ENCODE results near the gene CA14.
"Not testable (repeated sequence)": the region's sequence is repeated elsewhere in the genome, so short reads cannot be mapped to it uniquely, and the experiment has no call there.

The CA14 gene

DNA sequence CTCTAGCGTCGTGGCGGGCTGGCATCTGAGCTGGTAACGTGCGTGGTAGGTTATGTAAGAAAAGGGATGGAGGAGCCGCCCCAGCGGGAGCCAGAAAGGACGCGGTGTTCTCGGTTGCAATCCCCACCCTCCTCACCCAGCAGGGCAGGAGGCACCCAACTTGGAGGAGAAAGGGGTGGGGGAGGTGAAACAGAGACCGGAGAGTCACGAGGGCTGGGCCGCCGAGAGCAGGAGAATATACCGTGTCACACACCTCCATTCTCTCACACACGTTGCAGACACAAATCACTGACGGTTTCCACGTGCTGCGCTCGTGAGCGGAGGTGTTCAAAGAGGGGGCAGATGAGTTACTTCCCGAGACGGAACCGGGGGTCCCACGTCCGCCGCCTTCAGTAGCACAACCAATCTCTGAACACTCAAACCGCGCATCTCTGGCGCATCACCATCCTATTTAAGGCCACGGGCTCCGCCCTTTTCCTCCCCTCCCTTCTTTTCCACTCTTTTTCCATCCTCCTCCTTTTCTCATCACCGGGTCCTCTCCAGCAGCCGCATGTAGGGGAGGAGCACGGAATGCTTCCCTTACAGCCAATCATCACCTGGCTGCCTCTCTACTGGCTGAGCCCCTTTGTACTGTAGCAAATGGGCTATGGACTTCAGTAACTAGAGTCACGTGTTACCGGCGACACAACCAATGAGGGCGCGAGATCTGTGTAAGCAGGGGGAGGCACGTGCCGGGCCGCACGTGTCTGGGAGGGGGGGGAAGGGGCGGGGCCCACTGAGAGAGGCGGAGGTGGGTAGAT, 24.4 kb downstream of the CA14 start, which contains the start of gene CIART:
TSS of gene CIART (plus strand) at position 797 of the 800 bp plus-strand sequence. CDS start 714 bp downstream, outside the sequence.
- peak; percentile 72 for DNase-seq

DNA sequence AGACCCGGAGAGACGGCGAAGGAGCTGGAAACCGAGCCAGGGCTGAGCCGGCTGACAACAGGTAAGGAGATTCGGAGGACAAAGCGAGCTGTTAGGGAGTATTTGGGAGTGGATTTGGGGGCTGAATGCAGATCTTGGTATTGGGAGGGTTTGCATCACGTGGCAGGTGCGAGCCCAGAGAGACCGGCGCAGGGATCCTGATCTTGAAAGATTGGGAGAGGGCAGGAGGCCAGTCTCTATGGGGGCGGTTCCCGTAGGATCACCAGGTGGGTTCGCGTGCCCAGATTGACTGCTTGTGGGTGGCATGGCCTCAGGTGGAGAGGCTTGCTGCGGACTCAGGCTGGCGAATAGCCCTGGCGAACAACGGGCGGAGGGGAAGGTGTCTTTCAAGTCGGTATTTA, 25.0 kb downstream of the CA14 start:
- no peak for DNase-seq

DNA sequence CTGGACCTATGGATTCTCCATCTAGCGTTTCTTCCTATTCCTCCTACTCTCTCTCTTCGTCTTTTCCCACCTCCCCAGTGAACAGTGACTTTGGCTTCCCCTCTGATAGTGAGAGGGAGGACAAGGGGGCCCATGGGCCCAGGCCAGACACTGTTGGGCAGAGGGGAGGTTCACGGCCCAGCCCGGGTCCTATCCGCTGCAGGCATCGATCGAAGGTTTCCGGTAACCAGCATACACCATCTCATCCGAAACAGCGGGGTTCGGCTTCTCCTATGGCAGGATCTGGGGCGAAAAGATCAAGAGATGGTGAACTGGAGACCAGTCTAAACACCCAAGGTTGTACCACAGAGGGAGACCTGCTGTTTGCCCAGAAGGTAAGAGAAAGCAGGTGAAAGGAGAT, 25.7 kb downstream of the CA14 start:
- DNase-seq, result no peak

DNA sequence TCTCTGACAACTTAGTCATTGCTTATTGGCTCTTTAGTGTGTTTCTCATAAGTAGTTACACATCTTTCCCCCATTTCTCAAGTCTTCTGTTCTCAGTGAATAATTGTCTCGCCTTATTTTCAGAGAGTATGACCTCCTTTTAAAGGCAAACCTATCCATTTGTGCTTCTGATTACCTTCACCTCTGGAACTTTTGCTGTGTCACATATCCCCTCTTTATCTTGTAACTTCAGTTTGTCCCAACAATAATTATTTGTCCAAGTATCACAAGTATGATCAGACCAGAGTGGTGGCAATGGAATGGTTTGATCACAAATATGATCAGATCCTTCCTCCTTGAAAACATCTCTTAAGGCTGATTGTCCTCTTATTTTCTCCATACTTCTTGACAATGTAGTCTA, 30.8 kb downstream of the CA14 start:
- DNase-seq, result no peak

DNA sequence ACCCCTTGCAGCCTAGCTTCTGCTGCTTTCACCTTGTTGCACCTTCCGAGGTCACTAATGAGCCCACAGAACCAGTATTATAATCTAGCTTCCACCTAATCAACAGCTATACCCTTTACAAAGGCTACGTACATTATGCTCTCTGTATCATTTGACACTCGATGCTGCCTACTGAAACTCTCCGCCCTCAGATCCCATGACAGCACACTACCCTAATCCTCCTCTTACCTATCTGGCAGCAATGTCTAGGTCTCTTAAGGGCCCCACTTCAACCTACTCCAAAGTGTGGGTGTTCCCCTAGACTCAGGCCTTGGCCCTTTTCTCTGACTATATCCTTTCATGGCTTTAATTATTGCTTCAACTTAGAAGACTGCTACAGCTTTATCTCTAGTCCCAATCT, 31.2 kb downstream of the CA14 start:
- no peak for DNase-seq

DNA sequence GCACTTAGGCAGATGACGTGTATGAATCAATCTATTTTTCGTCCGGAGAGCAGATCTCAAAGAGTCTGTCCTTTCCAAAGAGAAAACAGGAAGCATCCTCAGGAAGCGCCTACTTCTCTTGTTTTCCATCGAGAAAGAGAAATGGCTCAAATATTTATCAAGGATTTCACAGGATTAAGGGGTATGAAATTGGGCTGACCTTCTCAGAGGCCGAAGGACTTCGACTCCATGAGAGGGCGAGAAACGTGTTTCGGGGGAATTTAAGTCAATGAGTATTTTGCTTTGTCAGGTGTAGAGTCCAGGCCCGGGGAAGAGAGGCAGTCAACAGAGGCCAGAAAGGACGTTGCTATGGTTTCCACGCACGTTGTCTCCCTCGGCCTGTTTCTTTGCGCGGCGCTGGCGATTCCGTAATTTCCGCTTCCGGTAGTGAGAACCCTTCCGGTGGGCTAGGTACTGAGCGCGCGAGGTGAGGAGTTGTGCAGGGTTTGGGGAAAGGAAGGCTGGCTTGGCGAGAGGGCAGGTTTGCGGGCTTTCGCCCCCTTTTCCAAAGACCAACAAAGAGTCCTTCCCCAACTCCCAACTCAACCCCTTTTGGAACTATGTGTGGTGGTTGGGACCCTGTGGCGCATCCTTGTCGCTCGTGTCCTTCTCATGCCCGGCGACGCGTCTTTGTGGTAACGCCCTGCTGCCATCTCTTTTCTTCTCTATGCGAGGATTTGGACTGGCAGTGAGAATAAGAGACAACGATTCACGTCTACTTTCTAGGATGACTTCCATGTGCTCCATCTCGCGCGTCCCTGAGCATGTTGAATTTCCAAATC, 36.1 kb downstream of the CA14 start, which contains the start of gene MRPS21:
TSS of gene MRPS21 (plus strand) at position 429 of the 821 bp plus-strand sequence. CDS start 506 bp downstream, outside the sequence.
- peak; percentile 80 for DNase-seq

DNA sequence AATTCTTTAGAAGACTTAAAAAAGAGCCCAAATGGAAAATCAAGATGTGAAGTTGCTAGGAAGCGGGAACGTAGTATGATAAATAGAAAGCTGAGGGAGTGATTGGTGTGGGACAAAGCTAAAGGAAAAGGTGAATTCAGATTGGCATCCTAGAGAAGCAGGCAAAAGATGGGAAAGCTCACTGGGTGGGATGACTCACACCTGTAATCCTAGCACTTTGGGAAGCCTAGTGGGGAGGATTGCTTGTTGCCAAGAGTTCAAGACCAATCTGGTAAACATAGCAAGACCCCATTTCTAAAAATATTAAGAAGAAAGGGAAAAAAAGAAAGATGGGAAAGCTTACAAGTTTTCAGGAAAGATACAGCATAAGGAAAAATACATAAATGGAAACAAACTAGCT, 37.9 kb downstream of the CA14 start:
- no peak for DNase-seq

DNA sequence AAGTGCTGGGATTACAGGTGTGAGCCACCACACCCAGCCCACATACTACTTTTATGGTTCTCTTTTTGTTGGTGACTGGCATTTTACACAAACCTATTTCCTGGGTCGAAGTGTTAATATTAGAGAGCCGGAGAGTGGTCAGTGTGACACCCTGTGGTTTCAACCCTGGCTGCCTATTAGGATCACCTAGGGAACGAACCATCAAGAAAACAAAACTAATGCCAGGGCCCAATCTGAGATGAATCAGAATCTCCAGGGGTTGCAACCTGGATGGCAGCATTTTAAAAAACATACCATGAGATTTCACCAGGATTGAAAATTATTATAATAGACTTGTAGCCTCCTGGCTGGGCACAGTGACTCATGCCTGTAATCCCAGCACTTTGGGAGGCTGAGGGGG, 42.1 kb downstream of the CA14 start:
- no peak for DNase-seq

DNA sequence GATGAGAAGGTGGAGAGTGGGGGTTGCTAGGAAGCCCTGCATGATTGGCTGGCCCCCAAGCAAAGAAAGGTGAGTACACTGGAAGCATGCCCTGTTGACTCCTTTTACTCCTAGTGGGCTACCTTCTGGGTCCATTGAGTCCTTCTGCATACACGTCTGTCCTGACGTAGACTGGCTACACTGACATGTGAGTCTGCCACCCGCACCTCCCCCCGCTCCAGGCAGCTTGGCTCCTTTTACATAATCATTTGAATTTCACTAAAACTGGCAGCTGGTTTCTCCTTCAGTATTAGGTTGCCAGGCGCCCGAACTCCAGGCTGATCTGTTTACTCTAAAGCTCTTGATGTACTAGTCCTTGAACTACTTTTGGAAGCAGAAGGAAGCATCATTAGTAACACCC, 44.8 kb downstream of the CA14 start:
- DNase-seq, result no peak

DNA sequence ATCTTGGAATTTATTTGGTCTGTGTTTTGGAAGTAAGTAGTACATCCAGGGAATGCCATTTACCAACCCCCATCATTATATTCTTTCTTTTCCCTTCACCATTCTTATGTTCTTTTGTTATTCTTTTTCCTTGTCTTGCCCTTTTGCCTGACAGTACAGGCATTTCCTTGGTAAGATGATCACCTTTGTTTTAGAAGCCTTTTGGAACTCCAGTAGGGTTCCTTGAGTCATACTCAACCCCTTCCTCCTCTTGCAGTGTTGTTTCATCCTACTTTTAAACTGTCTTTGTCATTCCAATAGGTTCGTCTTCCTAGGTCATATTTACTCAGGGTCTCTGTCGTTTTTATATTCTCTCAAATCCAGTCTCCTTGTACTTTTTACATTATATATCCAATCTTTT, 45.3 kb downstream of the CA14 start:
- DNase-seq, result no peak

DNA sequence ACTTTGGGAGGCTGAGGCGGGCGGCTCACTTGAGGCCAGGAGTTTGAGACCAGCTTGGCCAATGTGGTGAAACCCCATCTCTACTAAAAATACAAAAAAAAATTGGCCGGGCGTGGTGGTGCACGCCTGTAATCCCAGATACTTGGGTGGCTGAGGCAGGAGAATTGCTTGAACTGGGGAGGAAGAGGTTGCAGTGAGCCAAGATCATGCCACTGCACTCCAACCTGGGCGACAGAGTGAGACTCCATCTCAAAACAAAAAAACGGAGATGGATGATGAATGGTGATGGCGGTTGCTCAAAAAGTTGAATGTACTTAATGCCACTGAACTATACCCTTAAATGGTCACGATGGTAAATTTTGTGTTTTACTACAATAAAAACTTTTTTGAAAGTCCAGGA, 51.0 kb downstream of the CA14 start:
- not testable (repeated sequence) for DNase-seq

DNA sequence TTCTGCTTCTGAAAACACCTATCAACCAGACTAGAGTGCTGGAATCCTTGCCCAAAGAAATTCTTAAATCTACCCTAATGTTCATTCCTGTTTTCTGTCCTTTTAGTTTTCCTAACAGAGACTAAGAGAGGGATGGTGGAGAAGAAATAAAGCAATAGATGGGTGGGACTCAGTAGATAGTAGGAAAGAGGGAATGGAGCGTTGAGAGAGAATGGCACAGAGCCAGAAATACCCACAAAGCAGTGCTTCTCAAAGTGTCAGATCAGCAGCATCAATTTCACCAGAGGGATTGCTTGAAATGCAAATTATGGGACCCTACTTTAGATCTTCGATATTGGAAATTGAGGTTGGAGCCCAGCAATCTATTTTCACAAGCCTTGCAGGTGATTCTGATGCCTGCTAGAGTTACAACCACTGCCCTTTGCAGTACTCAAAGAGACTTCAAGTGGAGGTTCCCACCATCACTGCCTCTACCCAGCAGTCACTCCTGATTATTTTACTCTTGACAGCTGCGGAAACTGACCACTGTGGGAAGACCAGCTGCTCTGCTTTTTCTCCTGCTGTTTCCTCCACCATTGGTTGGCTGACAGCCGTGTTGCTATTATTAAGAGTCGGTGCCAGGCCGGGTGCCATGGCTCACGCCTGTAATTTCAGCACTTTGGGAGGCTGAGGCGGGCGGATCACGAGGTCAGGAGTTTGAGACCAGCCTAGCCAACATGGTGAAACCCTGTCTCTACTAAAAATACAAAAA, 52.4 kb downstream of the CA14 start:
- no peak for DNase-seq

DNA sequence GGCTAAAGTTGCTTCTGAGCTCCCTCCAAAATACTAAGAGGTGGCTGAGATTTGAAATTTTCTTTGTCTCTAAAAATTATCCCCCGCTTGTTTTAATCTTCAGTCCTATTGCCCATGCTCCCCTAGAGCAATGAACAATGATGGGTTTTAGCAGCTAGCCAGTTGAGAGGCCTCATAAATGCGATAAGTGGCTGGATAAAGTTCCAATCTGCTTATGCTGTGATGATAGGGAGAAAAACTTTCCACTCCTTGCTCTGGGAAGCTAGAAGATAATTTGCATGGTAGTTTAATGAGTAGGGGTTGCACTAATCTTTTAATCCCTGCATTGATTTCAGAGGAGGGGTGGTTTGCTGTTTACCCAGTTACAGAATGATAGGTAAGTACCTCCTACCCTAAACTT, 54.2 kb downstream of the CA14 start:
- no peak for DNase-seq

All from activated CD8-positive, alpha-beta memory T cell treated with anti-CD3 and anti-CD28 coated beads, Interleukin-2, amount 50 U/mL, for 4 hours (primary cell).